Neural progenitor cell (in vitro differentiated cells): ENCODE results near the gene TBC1D1. TPM values are rescaled to one million over a fixed set of nuclear protein-coding genes. Genes with fewer than 3 reads are reported as not detected.
A peak's percentile ranks its signal among the peaks of the same experiment; 100 is the strongest.

ENCODE experiments used
- DNase-seq: peaks from one replicate; pipeline ENCODE4 v3.0.0-alpha.2; 2016; ENCODE audit warnings: low spot score
- H2AFZ ChIP-seq: fragments of 200-600 bp; sonication (generic); replicated peaks from 2 replicates; pipeline ENCODE4 v1.6.1; 2016; ENCODE audit warnings: antibody characterized with exemption
- H3F3A ChIP-seq: fragments of 200-600 bp; sonication (generic); 2 replicates; pipeline ENCODE4 v1.6.1; 2016; ENCODE audit warnings: antibody characterized with exemption, low read depth
- H3K27ac ChIP-seq: fragments of 200-600 bp; sonication (generic); 2 replicates; pipeline ENCODE4 v1.5.1; 2016; ENCODE audit warnings: mild to moderate bottlenecking
- H3K27me3 ChIP-seq: fragments of 200-600 bp; sonication (generic); 2 replicates; pipeline ENCODE4 v1.6.1; 2016; ENCODE audit warnings: mild to moderate bottlenecking, moderate library complexity
- H3K36me3 ChIP-seq: fragments of 200-600 bp; sonication (generic); 2 replicates; pipeline ENCODE4 v1.5.1; 2016
- H3K4me1 ChIP-seq: fragments of 200-600 bp; sonication (generic); 2 replicates; pipeline ENCODE4 v1.6.1; 2016; ENCODE audit warnings: mixed run types
- H3K4me2 ChIP-seq: fragments of 200-600 bp; sonication (generic); 2 replicates; pipeline ENCODE4 v1.6.1; 2016
- H3K4me3 ChIP-seq: fragments of 200-600 bp; sonication (generic); 2 replicates; pipeline ENCODE4 v1.5.1; 2016
- H3K79me2 ChIP-seq: fragments of 200-600 bp; sonication (generic); 2 replicates; pipeline ENCODE4 v1.6.1; 2016; ENCODE audit warnings: low read depth
- H3K9ac ChIP-seq: fragments of 200-600 bp; sonication (generic); 2 replicates; pipeline ENCODE4 v1.6.1; 2016
- H3K9me3 ChIP-seq: fragments of 200-600 bp; sonication (generic); 2 replicates; pipeline ENCODE4 v1.5.1; 2016; ENCODE audit warnings: low read depth
- H4K20me1 ChIP-seq: fragments of 200-600 bp; sonication (generic); 2 replicates; pipeline ENCODE4 v1.6.1; 2016; ENCODE audit warnings: low read depth
- H3K27ac Mint-ChIP-seq: 3 replicates; pipeline ENCODE4 v1.8.0; 2021; ENCODE audit warnings: mixed read lengths
- H3K27me3 Mint-ChIP-seq: 2 replicates; pipeline ENCODE4 v1.8.0; 2022; ENCODE audit warnings: low read depth, mild to moderate bottlenecking, inconsistent platforms, moderate library complexity, mixed read lengths; ENCODE audit not compliant: insufficient read depth
- H3K36me3 Mint-ChIP-seq: 3 replicates; pipeline ENCODE4 v1.8.0; 2021; ENCODE audit warnings: mixed read lengths
- H3K4me1 Mint-ChIP-seq: 3 replicates; pipeline ENCODE4 v1.8.0; 2021; ENCODE audit warnings: mixed read lengths
- H3K4me3 Mint-ChIP-seq: 3 replicates; pipeline ENCODE4 v1.8.0; 2021; ENCODE audit warnings: mild to moderate bottlenecking, moderate library complexity, mixed read lengths
- H3K9me3 Mint-ChIP-seq: 3 replicates; pipeline ENCODE4 v1.8.0; 2020; ENCODE audit warnings: mixed read lengths
- CTCF ChIP-seq: fragments of 200-600 bp; sonication (generic); IDR thresholded peaks from 2 replicates; pipeline ENCODE4 v1.5.1; 2017; ENCODE audit warnings: antibody characterized with exemption, mild to moderate bottlenecking
- EZH2 ChIP-seq: fragments of 200-600 bp; sonication (generic); IDR thresholded peaks from 2 replicates; pipeline ENCODE4 v1.6.1; 2017; ENCODE audit warnings: antibody characterized with exemption, mild to moderate bottlenecking, moderate library complexity
- EZH2phosphoT487 ChIP-seq: fragments of 200-600 bp; sonication (generic); IDR thresholded peaks from 2 replicates; pipeline ENCODE4 v1.6.1; 2017; ENCODE audit warnings: antibody characterized with exemption
- total RNA-seq: library from RNA; depleted of rRNA; stranded (reverse); fragments of >200 nt; gene quantifications from 2 replicates; pipeline ENCODE4 v1.2.3, GENCODE V29; 2015; ENCODE audit warnings: low replicate concordance

Gene TBC1D1
- total RNA-seq, 1 donor from 2014 or later: 208 TPM

GRCh38 chr4:38055566-38055965, 164.7 kb downstream of the TBC1D1 start:
- H3K36me3 ChIP-seq: peaks cover 3% of the 10 kb centered on the region
- H3F3A ChIP-seq: no peaks in the 10 kb centered on the region
- no peak overlapping the region for H3K4me2 ChIP-seq
- Mint-ChIP-seq H3K4me1 (peaks cover 26% of the 10 kb centered on the region), H3K27me3 (peaks cover 3% of the 10 kb centered on the region), H3K27ac (peak overlapping the region; percentile 77), H3K36me3 (peaks cover 10% of the 10 kb centered on the region), H3K9me3 (no peaks in the 10 kb centered on the region), H3K4me3 (no peak overlapping the region)
- no peak for DNase-seq
- no peak for TF ChIP-seq EZH2
- TF ChIP-seq CTCF: no peak
- no peak for TF ChIP-seq EZH2phosphoT487
- H4K20me1 ChIP-seq: no peaks in the 10 kb centered on the region
- no peaks in the 10 kb centered on the region for H3K27me3 ChIP-seq
- no peak overlapping the region for H3K9ac ChIP-seq
- no peak overlapping the region for H3K27ac ChIP-seq
- no peaks in the 10 kb centered on the region for H3K4me1 ChIP-seq
- no peaks in the 10 kb centered on the region for H3K79me2 ChIP-seq
- no peak overlapping the region for H3K4me3 ChIP-seq
- H2AFZ ChIP-seq: no peak overlapping the region
- no peaks in the 10 kb centered on the region for H3K9me3 ChIP-seq

- peaks cover 3% of the 10 kb centered on the region for H3K27me3 Mint-ChIP-seq
- H3K36me3 Mint-ChIP-seq: peaks cover 10% of the 10 kb centered on the region
- H3K9me3 ChIP-seq: no peaks in the 10 kb centered on the region
- H3K9me3 Mint-ChIP-seq: no peaks in the 10 kb centered on the region
- H3K27me3 ChIP-seq: no peaks in the 10 kb centered on the region
- peaks cover 3% of the 10 kb centered on the region for H3K36me3 ChIP-seq
- no peak overlapping the region for H3K4me3 Mint-ChIP-seq
- no peak for DNase-seq
- no peak overlapping the region for H3K4me3 ChIP-seq
- no peak overlapping the region for H2AFZ ChIP-seq
- no peak for TF ChIP-seq EZH2
- TF ChIP-seq EZH2phosphoT487: no peak
- TF ChIP-seq CTCF: no peak
- H3K4me1 ChIP-seq: no peaks in the 10 kb centered on the region
- no peak overlapping the region for H3K4me2 ChIP-seq
- H3K79me2 ChIP-seq: no peaks in the 10 kb centered on the region
- H3K27ac Mint-ChIP-seq: no peak overlapping the region
- peaks cover 31% of the 10 kb centered on the region for H3K4me1 Mint-ChIP-seq
- H3F3A ChIP-seq: no peaks in the 10 kb centered on the region
- no peak overlapping the region for H3K9ac ChIP-seq
- no peaks in the 10 kb centered on the region for H4K20me1 ChIP-seq
- H3K27ac ChIP-seq: no peak overlapping the region
Observed at GRCh38 chr4:38056011-38056685, 165.3 kb downstream of the TBC1D1 start.

GRCh38 chr4:38058151-38058550, 167.3 kb downstream of the TBC1D1 start:
- Mint-ChIP-seq H3K27ac (peak overlapping the region; percentile 52), H3K4me1 (peaks cover 49% of the 10 kb centered on the region)

More at GRCh38 chr4:38058151-38058550, 167.3 kb downstream of the TBC1D1 start:
- Mint-ChIP-seq H3K36me3 (peaks cover 10% of the 10 kb centered on the region), H3K27me3 (peaks cover 2% of the 10 kb centered on the region), H3K4me3 (no peak overlapping the region), H3K9me3 (no peaks in the 10 kb centered on the region)
- H3K9me3 ChIP-seq: no peaks in the 10 kb centered on the region
- DNase-seq: peak; percentile 24
- H3K27me3 ChIP-seq: no peaks in the 10 kb centered on the region
- peaks cover 4% of the 10 kb centered on the region for H3F3A ChIP-seq
- H3K4me2 ChIP-seq: no peak overlapping the region
- H3K9ac ChIP-seq: no peak overlapping the region
- H3K4me1 ChIP-seq: peaks cover 8% of the 10 kb centered on the region
- H3K36me3 ChIP-seq: peaks cover 3% of the 10 kb centered on the region
- no peak overlapping the region for H3K4me3 ChIP-seq
- no peaks in the 10 kb centered on the region for H3K79me2 ChIP-seq
- H2AFZ ChIP-seq: no peak overlapping the region
- no peak overlapping the region for H3K27ac ChIP-seq
- TF ChIP-seq EZH2 (no peak), EZH2phosphoT487 (no peak), CTCF (no peak)
- H4K20me1 ChIP-seq: no peaks in the 10 kb centered on the region
